WTC11 (cell line): ENCODE results near the gene PNLIPRP1.

Experiments used
- CREB1 ChIP-seq: sonication (generic); formaldehyde crosslinking; IDR thresholded peaks from 2 replicates; pipeline ENCODE4 v1.8.0; 2023; ENCODE audit warnings: mild to moderate bottlenecking, missing genetic modification reagents
- CREM ChIP-seq: sonication (generic); formaldehyde crosslinking; IDR thresholded peaks from 2 replicates; pipeline ENCODE4 v1.8.1; 2022; ENCODE audit warnings: mild to moderate bottlenecking, missing genetic modification reagents, moderate library complexity
- KAT7 ChIP-seq: sonication (generic); formaldehyde crosslinking; IDR thresholded peaks from 2 replicates; pipeline ENCODE4 v1.8.1; 2023; ENCODE audit warnings: missing genetic modification reagents, mild to moderate bottlenecking, borderline replicate concordance
- NFE2L1 ChIP-seq: sonication (generic); formaldehyde crosslinking; IDR thresholded peaks from 2 replicates; pipeline ENCODE4 v1.8.1; 2023; ENCODE audit warnings: missing genetic modification reagents
- TF ChIP-seq, protein P1 (sequence below): fragments of 200-600 bp; IDR thresholded peaks from 2 replicates; pipeline ENCODE4 v1.8.0; 2022; ENCODE audit warnings: antibody characterized with exemption
- TF ChIP-seq, protein P2 (sequence below): sonication (generic); formaldehyde crosslinking; IDR thresholded peaks from 2 replicates; pipeline ENCODE4 v1.8.0; 2022; ENCODE audit warnings: mild to moderate bottlenecking, missing genetic modification reagents
- TF ChIP-seq, protein P3 (sequence below): sonication (generic); formaldehyde crosslinking; IDR thresholded peaks from 2 replicates; pipeline ENCODE4 v1.8.1; 2023; ENCODE audit warnings: mild to moderate bottlenecking, missing genetic modification reagents, moderate library complexity
- TF ChIP-seq, protein P4 (sequence below): sonication (generic); formaldehyde crosslinking; IDR thresholded peaks from 2 replicates; pipeline ENCODE4 v1.8.1; 2023; ENCODE audit warnings: mild to moderate bottlenecking, moderate library complexity, missing genetic modification reagents
- TF ChIP-seq, protein P5 (sequence below): sonication (generic); formaldehyde crosslinking; IDR thresholded peaks from 2 replicates; pipeline ENCODE4 v1.8.1; 2022; ENCODE audit warnings: mild to moderate bottlenecking, missing genetic modification reagents, moderate library complexity, borderline replicate concordance

DNA sequence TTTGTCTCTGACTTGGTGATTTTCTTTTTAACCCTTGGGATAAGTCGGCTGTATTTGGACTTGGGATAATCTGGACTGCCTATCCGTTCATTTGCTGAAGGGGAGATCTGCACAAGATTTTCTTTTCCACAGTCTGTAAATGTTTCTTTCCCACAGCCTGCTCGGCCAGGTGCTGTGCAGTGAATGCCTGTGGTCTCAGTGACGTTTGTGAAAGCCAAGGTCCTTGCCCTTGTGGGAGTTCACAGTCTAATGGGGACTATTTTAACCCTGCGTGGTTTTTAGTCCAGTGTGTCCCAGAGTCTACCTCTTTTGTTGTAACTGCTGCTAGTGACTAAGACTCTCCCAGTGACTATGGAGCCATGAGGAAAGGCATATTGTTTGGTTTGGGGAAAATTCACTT, 36.1 kb upstream of the PNLIPRP1 start:
- TF ChIP-seq, protein P1, sequence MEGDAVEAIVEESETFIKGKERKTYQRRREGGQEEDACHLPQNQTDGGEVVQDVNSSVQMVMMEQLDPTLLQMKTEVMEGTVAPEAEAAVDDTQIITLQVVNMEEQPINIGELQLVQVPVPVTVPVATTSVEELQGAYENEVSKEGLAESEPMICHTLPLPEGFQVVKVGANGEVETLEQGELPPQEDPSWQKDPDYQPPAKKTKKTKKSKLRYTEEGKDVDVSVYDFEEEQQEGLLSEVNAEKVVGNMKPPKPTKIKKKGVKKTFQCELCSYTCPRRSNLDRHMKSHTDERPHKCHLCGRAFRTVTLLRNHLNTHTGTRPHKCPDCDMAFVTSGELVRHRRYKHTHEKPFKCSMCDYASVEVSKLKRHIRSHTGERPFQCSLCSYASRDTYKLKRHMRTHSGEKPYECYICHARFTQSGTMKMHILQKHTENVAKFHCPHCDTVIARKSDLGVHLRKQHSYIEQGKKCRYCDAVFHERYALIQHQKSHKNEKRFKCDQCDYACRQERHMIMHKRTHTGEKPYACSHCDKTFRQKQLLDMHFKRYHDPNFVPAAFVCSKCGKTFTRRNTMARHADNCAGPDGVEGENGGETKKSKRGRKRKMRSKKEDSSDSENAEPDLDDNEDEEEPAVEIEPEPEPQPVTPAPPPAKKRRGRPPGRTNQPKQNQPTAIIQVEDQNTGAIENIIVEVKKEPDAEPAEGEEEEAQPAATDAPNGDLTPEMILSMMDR: no peak
- TF ChIP-seq, protein P2, sequence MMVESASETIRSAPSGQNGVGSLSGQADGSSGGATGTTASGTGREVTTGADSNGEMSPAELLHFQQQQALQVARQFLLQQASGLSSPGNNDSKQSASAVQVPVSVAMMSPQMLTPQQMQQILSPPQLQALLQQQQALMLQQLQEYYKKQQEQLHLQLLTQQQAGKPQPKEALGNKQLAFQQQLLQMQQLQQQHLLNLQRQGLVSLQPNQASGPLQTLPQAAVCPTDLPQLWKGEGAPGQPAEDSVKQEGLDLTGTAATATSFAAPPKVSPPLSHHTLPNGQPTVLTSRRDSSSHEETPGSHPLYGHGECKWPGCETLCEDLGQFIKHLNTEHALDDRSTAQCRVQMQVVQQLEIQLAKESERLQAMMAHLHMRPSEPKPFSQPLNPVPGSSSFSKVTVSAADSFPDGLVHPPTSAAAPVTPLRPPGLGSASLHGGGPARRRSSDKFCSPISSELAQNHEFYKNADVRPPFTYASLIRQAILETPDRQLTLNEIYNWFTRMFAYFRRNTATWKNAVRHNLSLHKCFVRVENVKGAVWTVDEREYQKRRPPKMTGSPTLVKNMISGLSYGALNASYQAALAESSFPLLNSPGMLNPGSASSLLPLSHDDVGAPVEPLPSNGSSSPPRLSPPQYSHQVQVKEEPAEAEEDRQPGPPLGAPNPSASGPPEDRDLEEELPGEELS (CRISPR knock-in tag): no peak
- TF ChIP-seq NFE2L1 (CRISPR knock-in tag) (no peak), KAT7 (CRISPR knock-in tag) (no peak), CREM (no peak), CREB1 (CRISPR knock-in tag) (no peak)
- TF ChIP-seq, protein P3, sequence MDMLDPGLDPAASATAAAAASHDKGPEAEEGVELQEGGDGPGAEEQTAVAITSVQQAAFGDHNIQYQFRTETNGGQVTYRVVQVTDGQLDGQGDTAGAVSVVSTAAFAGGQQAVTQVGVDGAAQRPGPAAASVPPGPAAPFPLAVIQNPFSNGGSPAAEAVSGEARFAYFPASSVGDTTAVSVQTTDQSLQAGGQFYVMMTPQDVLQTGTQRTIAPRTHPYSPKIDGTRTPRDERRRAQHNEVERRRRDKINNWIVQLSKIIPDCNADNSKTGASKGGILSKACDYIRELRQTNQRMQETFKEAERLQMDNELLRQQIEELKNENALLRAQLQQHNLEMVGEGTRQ: no peak
- TF ChIP-seq, protein P4, sequence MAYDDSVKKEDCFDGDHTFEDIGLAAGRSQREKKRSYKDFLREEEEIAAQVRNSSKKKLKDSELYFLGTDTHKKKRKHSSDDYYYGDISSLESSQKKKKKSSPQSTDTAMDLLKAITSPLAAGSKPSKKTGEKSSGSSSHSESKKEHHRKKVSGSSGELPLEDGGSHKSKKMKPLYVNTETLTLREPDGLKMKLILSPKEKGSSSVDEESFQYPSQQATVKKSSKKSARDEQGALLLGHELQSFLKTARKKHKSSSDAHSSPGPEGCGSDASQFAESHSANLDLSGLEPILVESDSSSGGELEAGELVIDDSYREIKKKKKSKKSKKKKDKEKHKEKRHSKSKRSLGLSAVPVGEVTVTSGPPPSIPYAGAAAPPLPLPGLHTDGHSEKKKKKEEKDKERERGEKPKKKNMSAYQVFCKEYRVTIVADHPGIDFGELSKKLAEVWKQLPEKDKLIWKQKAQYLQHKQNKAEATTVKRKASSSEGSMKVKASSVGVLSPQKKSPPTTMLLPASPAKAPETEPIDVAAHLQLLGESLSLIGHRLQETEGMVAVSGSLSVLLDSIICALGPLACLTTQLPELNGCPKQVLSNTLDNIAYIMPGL (CRISPR knock-in tag): no peak
- TF ChIP-seq, protein P5, sequence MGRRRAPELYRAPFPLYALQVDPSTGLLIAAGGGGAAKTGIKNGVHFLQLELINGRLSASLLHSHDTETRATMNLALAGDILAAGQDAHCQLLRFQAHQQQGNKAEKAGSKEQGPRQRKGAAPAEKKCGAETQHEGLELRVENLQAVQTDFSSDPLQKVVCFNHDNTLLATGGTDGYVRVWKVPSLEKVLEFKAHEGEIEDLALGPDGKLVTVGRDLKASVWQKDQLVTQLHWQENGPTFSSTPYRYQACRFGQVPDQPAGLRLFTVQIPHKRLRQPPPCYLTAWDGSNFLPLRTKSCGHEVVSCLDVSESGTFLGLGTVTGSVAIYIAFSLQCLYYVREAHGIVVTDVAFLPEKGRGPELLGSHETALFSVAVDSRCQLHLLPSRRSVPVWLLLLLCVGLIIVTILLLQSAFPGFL (CRISPR knock-in tag): no peak
